Skeletal muscle satellite cell (primary cell): Measurements from ENCODE around the gene HOOK1.

Source experiments
- H3K27me3 ChIP-seq: 2 replicates; pipeline ENCODE4 v1.7.0; 2013; ENCODE audit warnings: low read length; ENCODE audit not compliant: control insufficient read depth, insufficient read depth
- H3K36me3 ChIP-seq: 2 replicates; pipeline ENCODE4 v1.7.0; 2013; ENCODE audit warnings: mild to moderate bottlenecking, control low read depth, low read length; ENCODE audit not compliant: insufficient read depth
- H3K4me1 ChIP-seq: 2 replicates; pipeline ENCODE4 v1.7.0; 2013; ENCODE audit warnings: low read length; ENCODE audit not compliant: control insufficient read depth, insufficient read depth
- H3K4me2 ChIP-seq: 2 replicates; pipeline ENCODE4 v1.7.0; 2013; ENCODE audit warnings: mild to moderate bottlenecking, low read length
- H3K4me3 ChIP-seq: 2 replicates; pipeline ENCODE4 v1.7.0; 2013; ENCODE audit warnings: low read length
- H3K9ac ChIP-seq: 2 replicates; pipeline ENCODE4 v1.7.0; 2013; ENCODE audit warnings: mild to moderate bottlenecking, low read depth, low read length, moderate library complexity
- H3K9me3 ChIP-seq: replicated peaks from 2 replicates; pipeline ENCODE4 v1.7.0; 2013; ENCODE audit warnings: mild to moderate bottlenecking, control low read depth, low read length

The HOOK1 gene

GRCh38 chr1:59924653-59925052 is 109.9 kb downstream of the HOOK1 start:
- Histone ChIP-seq H3K4me3 (no peak overlapping the region), H3K9ac (no peak overlapping the region), H3K27me3 (peaks cover 27% of the 10 kb centered on the region), H3K36me3 (no peaks in the 10 kb centered on the region), H3K9me3 (no peaks in the 10 kb centered on the region), H3K4me2 (no peak overlapping the region), H3K4me1 (peaks cover 5% of the 10 kb centered on the region)
